A673 (cell line): ENCODE results near the gene NAV2. TPM values are rescaled to one million over a fixed set of nuclear protein-coding genes. Genes with fewer than 3 reads are reported as not detected.

Experiments
- BruUV-seq: library from RNA; stranded (reverse); fragments of 400-500 nt; replicated peaks from 2 replicates; lab custom pipeline; 2021; lab: Mats Ljungman, UMichigan
- CTCF ChIA-PET: fragments of 300-600 bp; sonication (Branson Sonifier 250); formaldehyde crosslinking; loops from one replicate; lab custom pipeline; 2022; ENCODE audit warnings: antibody characterized with exemption; lab: Charles Lee
- POLR2A ChIA-PET: fragments of 300-600 bp; sonication (Branson Sonifier 250); formaldehyde crosslinking; loops from one replicate; lab custom pipeline; 2022; ENCODE audit warnings: antibody characterized with exemption; ENCODE audit not compliant: low non-redundant PET; lab: Charles Lee
- DNase-seq: peaks from one replicate; pipeline ENCODE4 v3.0.0-alpha.2; 2015; ENCODE audit warnings: low spot score
- H3K27ac ChIP-seq: fragments of 200-600 bp; sonication (generic); 2 replicates; pipeline ENCODE4 v1.5.1; 2016; ENCODE audit warnings: mixed run types, low read depth, mild to moderate bottlenecking, mixed read lengths, antibody characterized with exemption, low read length; ENCODE audit not compliant: poor library complexity, severe bottlenecking
- H3K27me3 ChIP-seq: fragments of 200-600 bp; sonication (generic); replicated peaks from 2 replicates; pipeline ENCODE4 v1.6.1; 2017; ENCODE audit warnings: mixed run types, low read depth, mild to moderate bottlenecking, mixed read lengths, antibody characterized with exemption, low read length; ENCODE audit not compliant: insufficient read depth, poor library complexity
- H3K36me3 ChIP-seq: fragments of 200-600 bp; sonication (generic); 2 replicates; pipeline ENCODE4 v1.6.1; 2016; ENCODE audit warnings: mixed run types, mild to moderate bottlenecking, mixed read lengths, antibody characterized with exemption, low read length; ENCODE audit not compliant: insufficient read depth, poor library complexity, severe bottlenecking
- H3K4me1 ChIP-seq: fragments of 200-600 bp; sonication (generic); 2 replicates; pipeline ENCODE4 v1.6.1; 2017; ENCODE audit warnings: mixed run types, mild to moderate bottlenecking, mixed read lengths, antibody characterized with exemption, low read length; ENCODE audit not compliant: insufficient read depth, poor library complexity, severe bottlenecking
- H3K4me3 ChIP-seq: fragments of 200-600 bp; sonication (generic); 2 replicates; pipeline ENCODE4 v1.5.1; 2016; ENCODE audit warnings: low read depth, mixed run types, mild to moderate bottlenecking, mixed read lengths, low read length; ENCODE audit not compliant: poor library complexity, severe bottlenecking
- H3K9me3 ChIP-seq: fragments of 200-600 bp; sonication (generic); 2 replicates; pipeline ENCODE4 v1.6.1; 2016; ENCODE audit warnings: mixed run types, low read depth, mild to moderate bottlenecking, mixed read lengths, antibody characterized with exemption, low read length; ENCODE audit not compliant: poor library complexity, severe bottlenecking
- CTCF ChIP-seq: fragments of 300-800, 200-600 bp; sonication (generic); conservative IDR thresholded peaks from 2 replicates; pipeline ENCODE4 v1.5.1; 2017; ENCODE audit warnings: low read depth, mild to moderate bottlenecking, antibody characterized with exemption, low read length, moderate library complexity, mixed read lengths
- EZH2 ChIP-seq: fragments of 200-600 bp; sonication (generic); IDR thresholded peaks from 2 replicates; pipeline ENCODE4 v1.6.1; 2017; ENCODE audit warnings: borderline replicate concordance, low read depth, mild to moderate bottlenecking, mixed read lengths, antibody characterized with exemption, low read length; ENCODE audit not compliant: poor library complexity, severe bottlenecking
- intact Hi-C: fragments of 100-400 bp; cut with micrococcal nuclease; formaldehyde crosslinking; loops from one replicate; pipeline ENCODE4 v1.10.0; 2022; ENCODE audit not compliant: unreplicated experiment
- total RNA-seq: library from RNA; stranded (reverse); gene quantifications from 2 replicates; pipeline ENCODE4 v1.2.3, GENCODE V29; 2021

NAV2 gene
- total RNA-seq, 1 experiment from 2014 or later = not detected

GRCh38 chr11:19838994-19839768 lies 126.5 kb downstream of the NAV2 start:
- TF ChIP-seq EZH2 (no peak), CTCF (no peak)
- Histone ChIP-seq H3K4me1 (no peaks in the 10 kb centered on the region), H3K36me3 (no peaks in the 10 kb centered on the region), H3K4me3 (no peak overlapping the region), H3K27me3 (no peaks in the 10 kb centered on the region), H3K9me3 (no peaks in the 10 kb centered on the region), H3K27ac (no peak overlapping the region)
- intact Hi-C loops = no loop called here
- POLR2A ChIA-PET = no interaction called here
- CTCF ChIA-PET = no interaction called here
- no TSS peak for BruUV-seq
- DNase-seq = no peak

GRCh38 chr11:19840961-19841360 lies 128.3 kb downstream of the NAV2 start:
- no peak for DNase-seq
- Histone ChIP-seq H3K9me3 (no peaks in the 10 kb centered on the region), H3K27me3 (no peaks in the 10 kb centered on the region), H3K4me1 (no peaks in the 10 kb centered on the region), H3K27ac (no peak overlapping the region), H3K4me3 (no peak overlapping the region), H3K36me3 (no peaks in the 10 kb centered on the region)
- intact Hi-C loops = no loop called here
- POLR2A ChIA-PET = no interaction called here
- BruUV-seq = no TSS peak
- CTCF ChIA-PET = no interaction called here
- no peak for TF ChIP-seq EZH2
- TF ChIP-seq CTCF = no peak

- no peak for DNase-seq
- no peaks in the 10 kb centered on the region for H3K9me3 ChIP-seq
- no peaks in the 10 kb centered on the region for H3K27me3 ChIP-seq
- TF ChIP-seq EZH2 (no peak), CTCF (no peak)
- BruUV-seq = no TSS peak
- no peak overlapping the region for H3K4me3 ChIP-seq
- H3K36me3 ChIP-seq = no peaks in the 10 kb centered on the region
- intact Hi-C loops = no loop called here
- ChIA-PET CTCF (no interaction called here), POLR2A (no interaction called here)
- no peaks in the 10 kb centered on the region for H3K4me1 ChIP-seq
- H3K27ac ChIP-seq = no peak overlapping the region
Measured at GRCh38 chr11:19842505-19842904, 129.9 kb downstream of the NAV2 start.
